ENCODE data around the gene MGRN1.

- TF ChIP-seq CTCF (conservative IDR thresholded peaks at IDR 0.05 in 1 of 2, IDR thresholded peaks at IDR 0.05 in 1 of 2; ENCODE audit: extremely low read depth in 1 of 2, insufficient read depth in 1 of 2, low read depth in 1 of 2, low read length in 2 of 2) (no peak), EZH2 (IDR thresholded peaks at IDR 0.05; ENCODE audit: borderline replicate concordance, low read length) (no peak)
These were observed 35.9 kb downstream of the MGRN1 start for GRCh38 chr16:4660454-4661007.

All from mammary epithelial cell (primary cell).